ENCODE results near the gene SAMD8.

Gene SAMD8

GRCh38 chr10:75070961-75071428 lies 40.5 kb upstream of the SAMD8 start:
- Histone ChIP-seq H3K4me2 (ENCODE audit: low read length) (peak overlapping the region; percentile 4), H3K9ac (no peak overlapping the region), H2AFZ (peak overlapping the region; percentile 51), H3K4me3 (ENCODE audit: low read depth, low read length) (no peak overlapping the region), H3K4me1 (peaks cover 10% of the 10 kb centered on the region), H3K27me3 (ENCODE audit: control insufficient read depth, insufficient read depth, low read length) (no peaks in the 10 kb centered on the region), H3K27ac (no peak overlapping the region), H3K9me3 (ENCODE audit: control insufficient read depth, low read length) (no peaks in the 10 kb centered on the region), H3K36me3 (ENCODE audit: control insufficient read depth, insufficient read depth, low read length) (no peaks in the 10 kb centered on the region), H3K79me2 (no peaks in the 10 kb centered on the region)
- no peak for TF ChIP-seq CTCF (IDR thresholded peaks at IDR 0.05)

- no peak for TF ChIP-seq CTCF (IDR thresholded peaks at IDR 0.05)
- Histone ChIP-seq H3K27me3 (ENCODE audit: control insufficient read depth, insufficient read depth, low read length) (no peaks in the 10 kb centered on the region), H3K9ac (no peak overlapping the region), H3K9me3 (ENCODE audit: control insufficient read depth, low read length) (no peaks in the 10 kb centered on the region), H3K79me2 (no peaks in the 10 kb centered on the region), H3K4me2 (ENCODE audit: low read length) (no peak overlapping the region), H3K27ac (no peak overlapping the region), H3K4me1 (peaks cover 10% of the 10 kb centered on the region), H2AFZ (no peak overlapping the region), H3K36me3 (ENCODE audit: control insufficient read depth, insufficient read depth, low read length) (no peaks in the 10 kb centered on the region), H3K4me3 (ENCODE audit: low read depth, low read length) (no peak overlapping the region)
Observed at GRCh38 chr10:75071756-75072155, 39.7 kb upstream of the SAMD8 start.

DNA sequence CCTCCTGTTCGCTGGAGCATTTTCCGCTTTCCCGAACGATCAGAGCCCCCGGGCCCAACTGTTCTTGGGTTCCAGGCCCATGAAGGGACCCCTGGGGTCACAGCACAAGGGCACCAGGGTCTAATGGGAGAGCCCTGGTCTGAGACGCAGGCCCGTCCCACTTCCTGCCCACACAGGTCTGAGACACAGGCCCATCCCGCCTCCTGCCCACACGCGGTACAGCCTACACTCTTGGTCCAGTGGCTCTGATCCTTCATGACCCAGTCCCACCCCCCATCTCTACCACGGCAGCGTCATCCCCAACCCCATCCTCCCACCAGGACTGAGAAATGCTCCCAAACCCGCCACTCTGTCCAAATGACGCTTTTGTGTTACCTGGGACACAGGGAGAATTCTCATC lies 38.7 kb upstream of the SAMD8 start:
- Histone ChIP-seq H3K4me1 (peaks cover 10% of the 10 kb centered on the region), H3K27ac (no peak overlapping the region), H3K9ac (no peak overlapping the region), H3K36me3 (ENCODE audit: control insufficient read depth, insufficient read depth, low read length) (no peaks in the 10 kb centered on the region), H2AFZ (no peak overlapping the region), H3K79me2 (no peaks in the 10 kb centered on the region), H3K27me3 (ENCODE audit: control insufficient read depth, insufficient read depth, low read length) (no peaks in the 10 kb centered on the region), H3K4me2 (ENCODE audit: low read length) (no peak overlapping the region), H3K9me3 (ENCODE audit: control insufficient read depth, low read length) (no peaks in the 10 kb centered on the region), H3K4me3 (ENCODE audit: low read depth, low read length) (no peak overlapping the region)
- TF ChIP-seq CTCF (IDR thresholded peaks at IDR 0.05): no peak

DNA sequence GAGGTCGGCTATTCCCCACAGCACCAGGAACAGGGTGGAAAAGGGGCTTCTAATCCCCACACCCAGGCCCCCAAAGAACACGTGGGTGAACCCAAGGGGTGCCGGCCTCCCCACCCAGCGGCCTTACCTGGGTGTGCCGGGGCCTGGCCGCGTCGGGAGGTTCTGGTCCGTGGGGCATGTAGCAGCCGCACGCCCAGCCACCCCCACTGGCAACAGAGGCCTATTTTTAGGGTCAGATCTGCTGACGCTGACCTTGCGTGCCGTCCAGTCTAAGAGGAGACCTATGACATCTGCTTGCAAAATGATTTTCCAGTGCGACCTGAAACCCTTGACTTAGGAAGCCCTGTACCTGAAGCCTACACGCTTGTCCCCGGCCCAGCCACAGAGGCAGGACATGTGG lies 38.0 kb upstream of the SAMD8 start:
- Histone ChIP-seq H3K27me3 (ENCODE audit: control insufficient read depth, insufficient read depth, low read length) (no peaks in the 10 kb centered on the region), H3K27ac (no peak overlapping the region), H3K4me1 (peaks cover 10% of the 10 kb centered on the region), H3K4me2 (ENCODE audit: low read length) (no peak overlapping the region), H3K9me3 (ENCODE audit: control insufficient read depth, low read length) (no peaks in the 10 kb centered on the region), H3K36me3 (ENCODE audit: control insufficient read depth, insufficient read depth, low read length) (no peaks in the 10 kb centered on the region), H2AFZ (no peak overlapping the region), H3K79me2 (no peaks in the 10 kb centered on the region), H3K4me3 (ENCODE audit: low read depth, low read length) (no peak overlapping the region), H3K9ac (no peak overlapping the region)
- TF ChIP-seq CTCF (IDR thresholded peaks at IDR 0.05): no peak

DNA sequence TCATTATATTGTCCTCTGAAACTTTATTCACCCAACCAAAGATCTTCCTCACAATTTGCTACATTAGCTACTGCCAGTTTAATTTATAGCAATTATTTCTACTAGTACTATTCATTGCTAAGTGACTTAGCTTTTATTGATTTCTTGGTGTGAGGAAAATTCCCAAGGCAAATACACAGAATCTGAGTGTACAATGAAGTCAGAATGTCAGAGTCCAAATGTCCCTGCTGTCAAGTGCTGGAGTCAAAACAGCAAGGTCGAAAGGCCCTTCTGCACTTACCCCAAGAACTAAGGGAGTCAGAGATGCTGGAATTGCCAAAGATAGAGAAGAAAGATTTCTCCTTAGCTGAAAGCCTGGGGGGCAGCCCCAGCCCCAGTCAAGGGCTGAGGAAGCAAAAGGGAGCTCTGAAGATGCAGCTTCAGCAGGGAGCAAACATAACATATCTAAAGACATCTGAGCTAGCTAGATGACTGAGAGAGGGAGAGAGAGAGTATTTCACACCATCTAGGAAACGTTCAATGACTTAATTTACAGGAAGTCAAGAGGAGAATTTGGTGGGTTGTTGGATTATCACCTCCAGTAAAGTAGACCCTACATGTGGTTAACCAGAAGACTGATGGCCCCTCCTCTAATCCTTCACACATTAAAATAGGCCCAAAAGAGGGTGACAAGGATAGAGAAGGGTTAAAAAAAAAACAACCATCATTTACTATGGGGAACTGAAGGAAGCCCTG lies 36.6 kb upstream of the SAMD8 start:
- Histone ChIP-seq H3K4me2 (ENCODE audit: low read length) (no peak overlapping the region), H3K36me3 (ENCODE audit: control insufficient read depth, insufficient read depth, low read length) (no peaks in the 10 kb centered on the region), H3K9me3 (ENCODE audit: control insufficient read depth, low read length) (no peaks in the 10 kb centered on the region), H3K4me3 (ENCODE audit: low read depth, low read length) (no peak overlapping the region), H3K9ac (no peak overlapping the region), H3K27ac (peak overlapping the region; percentile 26), H3K4me1 (peaks cover 17% of the 10 kb centered on the region), H2AFZ (peak overlapping the region; percentile 79), H3K79me2 (no peaks in the 10 kb centered on the region), H3K27me3 (ENCODE audit: control insufficient read depth, insufficient read depth, low read length) (no peaks in the 10 kb centered on the region)
- TF ChIP-seq CTCF (IDR thresholded peaks at IDR 0.05): no peak

Measured in parathyroid adenoma (tissue), 2 donors.